Measurements from ENCODE around the gene PBRM1.

Gene PBRM1

DNA sequence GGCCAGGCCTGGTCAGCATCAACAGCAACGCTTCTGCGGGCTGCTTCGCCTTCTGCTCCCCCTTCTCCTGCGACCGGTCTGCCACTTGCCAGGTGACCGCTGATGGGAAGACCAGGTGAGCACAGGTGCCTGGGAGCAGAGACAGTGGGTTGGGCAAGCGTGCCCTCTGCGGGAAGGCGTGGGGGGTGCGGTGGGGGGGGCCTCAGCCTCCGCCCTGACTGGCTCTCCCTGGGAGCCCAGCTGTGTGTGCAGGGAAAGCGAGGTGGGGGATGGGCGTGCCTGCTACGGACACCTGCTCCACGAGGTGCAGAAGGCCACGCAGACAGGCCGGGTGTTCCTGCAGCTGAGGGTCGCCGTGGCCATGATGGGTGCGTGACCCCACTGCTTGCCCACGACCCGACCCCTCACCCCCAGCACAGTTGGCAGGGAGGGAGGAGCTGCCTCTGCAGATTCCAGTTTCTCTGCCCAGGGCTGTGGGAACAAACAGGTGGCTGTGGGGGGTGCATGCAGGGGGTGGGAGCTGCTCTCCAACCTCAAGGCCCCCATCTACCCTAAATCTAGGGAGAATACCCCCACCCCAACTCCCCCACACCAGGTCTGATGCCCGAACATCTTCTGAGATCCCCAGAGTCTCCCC is 181.8 kb downstream of the PBRM1 start:
- DNase-seq: no peak

DNA sequence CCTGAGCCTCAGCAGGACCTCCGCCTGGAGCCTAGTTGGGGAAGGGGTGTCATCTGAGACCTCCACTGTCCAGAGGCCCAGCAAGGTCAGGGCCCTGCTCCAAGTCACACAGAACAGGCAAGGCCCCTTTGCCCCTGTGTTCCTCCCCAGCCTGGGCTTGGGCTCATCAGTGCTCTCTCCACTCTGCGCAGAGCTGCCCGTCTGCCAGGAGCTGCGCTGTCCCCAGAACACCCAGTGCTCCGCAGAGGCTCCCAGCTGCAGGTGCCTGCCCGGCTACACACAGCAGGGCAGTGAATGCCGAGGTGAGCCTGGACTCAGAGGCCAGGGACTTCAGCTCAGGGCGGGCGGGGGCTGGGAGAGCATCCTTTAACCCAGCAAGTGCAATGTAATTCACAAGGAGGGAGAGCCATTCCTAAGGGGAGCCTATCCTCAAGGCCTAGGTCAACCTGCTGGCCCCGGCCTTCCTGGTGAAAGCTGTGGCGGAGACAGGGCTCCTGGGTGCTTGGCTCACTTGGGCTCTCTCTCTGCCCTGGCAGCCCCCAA is 182.8 kb downstream of the PBRM1 start:
- DNase-seq: no peak

DNA sequence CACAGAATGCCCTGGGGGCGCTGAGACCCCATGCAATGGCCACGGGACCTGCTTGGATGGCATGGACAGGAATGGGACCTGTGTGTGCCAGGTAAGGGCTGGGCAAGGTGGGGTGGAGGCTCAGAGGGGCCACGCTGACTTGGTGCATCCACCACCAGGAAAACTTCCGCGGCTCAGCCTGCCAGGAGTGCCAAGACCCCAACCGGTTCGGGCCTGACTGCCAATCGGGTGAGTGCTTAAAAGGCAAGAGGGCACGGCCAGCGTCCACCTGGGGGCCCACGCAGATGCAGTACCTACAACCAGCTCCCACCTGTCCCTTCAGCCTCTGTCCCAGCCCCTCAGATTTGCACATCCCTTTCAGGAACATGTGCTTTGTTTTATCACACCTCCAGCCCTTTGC is 183.7 kb downstream of the PBRM1 start:
- no peak for DNase-seq

DNA sequence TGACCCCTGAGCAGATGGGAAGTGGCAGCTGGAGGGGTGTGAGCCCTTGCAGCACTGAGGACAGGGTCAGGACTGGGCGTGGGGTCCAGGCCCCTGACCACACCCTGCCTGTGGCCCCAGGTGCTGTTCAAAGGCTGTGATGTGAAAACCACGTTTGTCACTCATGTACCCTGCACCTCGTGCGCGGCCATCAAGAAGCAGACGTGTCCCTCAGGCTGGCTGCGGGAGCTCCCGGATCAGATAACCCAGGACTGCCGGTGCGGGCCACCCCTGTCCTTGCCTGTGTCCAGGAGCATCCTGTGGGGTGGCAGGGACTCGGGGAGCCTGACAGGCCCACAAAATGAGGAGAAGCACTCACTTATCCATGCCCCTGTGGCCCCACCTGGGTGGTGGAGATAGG is 184.7 kb downstream of the PBRM1 start:
- DNase-seq: no peak

DNA sequence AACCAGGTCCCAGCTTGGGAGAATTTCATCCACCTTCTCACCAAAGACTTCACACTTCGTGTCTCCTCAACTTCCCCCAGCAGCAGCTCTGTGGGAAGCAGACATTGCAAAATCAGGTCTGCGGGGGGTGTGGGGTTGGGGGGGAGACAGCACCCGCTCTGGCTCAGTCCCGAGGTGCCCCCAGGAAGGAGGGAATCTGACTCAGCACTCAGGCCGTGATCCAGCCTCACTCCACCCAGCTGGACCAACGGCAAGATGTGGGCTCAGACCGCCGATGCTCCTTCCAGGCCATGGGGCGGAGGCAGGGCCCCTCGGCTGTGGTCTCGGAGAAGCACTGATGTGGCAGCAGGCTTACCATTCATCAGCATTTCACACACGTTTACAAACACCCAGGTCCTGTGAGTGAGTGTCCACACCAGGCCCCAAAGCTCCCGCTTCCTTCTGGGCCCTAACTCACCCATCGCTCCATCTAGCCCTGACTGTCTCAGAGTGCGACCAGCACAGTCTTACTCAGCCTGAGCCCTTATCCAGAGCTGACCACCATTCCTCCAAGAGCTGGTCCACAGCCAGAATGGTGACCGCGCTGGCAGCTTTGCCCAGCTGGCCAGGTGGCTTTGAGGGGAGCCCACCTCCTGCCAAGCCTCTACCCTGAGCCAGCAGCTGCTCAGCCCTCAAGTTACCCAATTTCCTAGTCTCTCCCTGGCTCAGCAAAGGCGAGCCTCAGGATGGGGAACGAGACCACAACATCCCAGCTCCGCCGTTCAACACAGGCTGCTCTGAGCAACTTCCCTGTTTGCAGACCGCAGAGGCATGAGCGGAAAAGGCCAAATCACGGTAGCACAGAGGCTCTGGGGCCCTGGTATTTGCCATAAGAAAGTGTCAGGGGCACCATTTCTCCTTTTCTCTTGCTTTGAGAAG is 187.3 kb downstream of the PBRM1 start:
- DNase-seq: peak; percentile 41 to 58

DNA sequence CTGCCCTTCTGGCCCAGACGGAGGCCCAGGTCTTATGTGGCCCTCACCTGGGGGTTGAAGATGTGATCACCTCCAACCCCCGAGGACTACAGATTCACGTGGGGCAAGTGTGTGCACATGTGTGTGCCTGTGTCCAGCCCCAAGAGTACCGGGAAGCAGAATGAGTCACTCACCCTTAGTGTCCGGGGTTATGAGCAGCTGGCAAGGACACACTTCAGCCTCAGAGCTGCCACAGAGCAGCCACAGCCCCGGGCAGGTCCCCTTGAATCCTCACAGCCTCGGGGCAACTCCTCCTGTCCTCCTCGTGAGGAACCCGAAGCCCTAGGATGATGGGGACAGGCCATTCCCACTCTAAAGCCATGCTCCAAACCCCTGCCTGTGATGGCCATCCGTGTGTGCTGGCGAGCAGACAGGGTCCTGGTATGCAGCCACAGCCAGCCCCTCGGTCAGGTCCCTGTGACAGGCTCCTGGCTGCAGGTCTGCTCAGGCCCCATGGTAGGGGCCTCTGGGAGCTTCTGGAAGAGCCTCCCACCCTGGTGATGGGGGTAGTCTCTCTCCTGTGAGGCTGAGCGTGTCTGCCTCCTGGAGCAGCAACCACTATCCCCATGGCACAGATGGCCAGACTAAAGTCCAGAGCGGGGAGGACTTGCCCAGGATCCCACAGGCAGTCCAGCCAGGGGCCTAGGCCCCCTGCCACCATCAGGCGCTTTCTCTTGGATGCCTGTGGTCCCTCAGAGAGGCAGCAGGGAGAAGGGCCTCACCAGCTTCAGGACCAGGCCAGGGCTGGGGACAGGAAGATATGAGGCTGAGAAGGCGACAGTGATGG is 189.7 kb downstream of the PBRM1 start:
- DNase-seq: no peak
